ENCODE results near the gene ACTL10.
"Not testable (repeated sequence)": the region's sequence is repeated elsewhere in the genome, so short reads cannot be mapped to it uniquely, and the experiment has no call there.

Gene ACTL10

DNA sequence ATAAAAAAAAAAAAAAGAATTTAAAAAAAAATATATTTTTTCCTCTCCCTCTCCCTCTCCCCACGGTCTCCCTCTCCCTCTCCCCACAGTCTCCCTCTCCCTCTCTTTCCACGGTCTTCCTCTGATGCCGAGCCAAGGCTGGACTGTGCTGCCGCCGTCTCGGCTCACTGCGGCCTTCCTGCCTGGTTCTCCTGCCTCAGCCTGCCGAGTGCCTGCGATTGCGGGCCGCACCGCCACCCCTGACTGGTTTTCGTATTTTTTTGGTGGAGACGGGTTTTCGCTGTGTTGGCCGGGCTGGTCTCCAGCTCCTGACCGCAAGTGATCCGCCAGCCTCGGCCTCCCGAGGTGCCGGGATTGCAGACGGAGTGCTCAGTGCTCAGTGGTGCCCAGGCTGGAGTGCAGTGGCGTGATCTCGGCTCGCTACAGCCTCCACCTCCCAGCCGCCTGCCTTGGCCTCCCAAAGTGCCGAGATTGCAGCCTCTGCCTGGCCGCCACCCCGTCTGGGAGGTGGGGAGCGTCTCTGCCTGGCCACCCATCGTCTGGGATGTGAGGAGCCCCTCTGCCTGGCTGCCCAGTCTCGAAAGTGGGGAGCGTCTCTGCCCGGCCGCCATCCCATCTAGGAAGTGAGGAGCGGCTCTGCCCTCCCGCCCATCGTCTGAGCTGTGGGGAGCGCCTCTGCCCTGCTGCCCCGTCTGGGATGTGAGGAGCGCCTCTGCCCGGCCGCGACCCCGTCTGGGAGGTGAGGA lies 34.1 kb downstream of the ACTL10 start:
- not testable (repeated sequence) for DNase-seq

DNA sequence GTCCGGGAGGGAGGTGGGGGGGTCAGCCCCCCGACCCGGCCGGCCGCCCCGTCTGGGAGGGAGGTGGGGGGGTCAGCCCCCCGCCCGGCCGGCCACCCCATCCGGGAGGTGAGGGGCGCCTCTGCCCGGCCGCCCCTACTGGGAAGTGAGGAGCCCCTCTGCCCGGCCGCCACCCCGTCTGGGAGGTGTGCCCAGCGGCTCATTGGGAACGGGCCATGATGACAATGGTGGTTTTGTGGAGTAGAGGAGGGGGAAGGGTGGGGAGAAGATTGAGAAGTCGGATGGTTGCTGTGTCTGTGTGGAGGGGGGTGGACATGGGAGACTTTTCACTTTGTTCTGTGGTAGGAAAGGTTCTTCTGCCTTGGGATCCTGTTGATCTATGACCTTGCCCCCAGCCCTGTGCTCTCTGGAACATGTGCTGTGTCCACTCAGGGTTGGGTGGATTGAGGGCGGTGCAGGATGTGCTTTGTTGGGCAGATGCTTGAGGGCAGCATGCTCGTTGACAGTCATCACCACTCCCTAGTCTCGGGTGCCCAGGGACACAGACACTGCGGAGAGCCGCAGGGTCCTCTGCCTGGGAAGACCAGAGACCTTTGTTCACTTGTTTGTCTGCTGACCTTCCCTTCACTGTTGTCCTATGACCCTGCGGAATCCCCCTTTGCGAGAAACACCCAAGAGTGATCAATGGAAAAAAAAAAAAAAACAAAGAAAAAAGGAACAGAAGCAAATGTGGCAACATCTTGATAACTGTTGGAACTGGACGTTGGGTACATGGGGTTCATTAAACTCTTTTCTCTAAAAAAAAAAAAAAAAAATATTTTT lies 35.1 kb downstream of the ACTL10 start:
- no peak for DNase-seq

DNA sequence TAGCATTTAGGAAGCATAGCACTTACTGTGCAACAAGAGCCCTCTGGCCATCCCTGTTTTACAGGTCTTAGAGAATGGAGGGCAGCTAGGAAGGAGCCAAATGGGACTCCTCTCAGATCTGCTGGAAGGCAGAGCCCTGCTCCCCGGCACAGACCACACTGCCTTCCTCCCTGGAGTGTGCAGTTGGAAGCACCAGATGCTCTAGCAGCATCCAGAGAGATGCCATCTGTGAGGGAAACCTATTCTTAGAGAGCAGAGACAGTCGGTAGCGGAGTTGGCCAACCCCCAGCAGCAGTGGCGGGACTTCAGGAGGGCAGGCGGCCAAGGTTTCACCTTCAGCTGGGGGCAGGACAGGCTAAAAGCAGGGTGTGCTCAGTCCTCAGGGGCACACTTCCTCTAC lies 36.1 kb downstream of the ACTL10 start:
- DNase-seq, result no peak

DNA sequence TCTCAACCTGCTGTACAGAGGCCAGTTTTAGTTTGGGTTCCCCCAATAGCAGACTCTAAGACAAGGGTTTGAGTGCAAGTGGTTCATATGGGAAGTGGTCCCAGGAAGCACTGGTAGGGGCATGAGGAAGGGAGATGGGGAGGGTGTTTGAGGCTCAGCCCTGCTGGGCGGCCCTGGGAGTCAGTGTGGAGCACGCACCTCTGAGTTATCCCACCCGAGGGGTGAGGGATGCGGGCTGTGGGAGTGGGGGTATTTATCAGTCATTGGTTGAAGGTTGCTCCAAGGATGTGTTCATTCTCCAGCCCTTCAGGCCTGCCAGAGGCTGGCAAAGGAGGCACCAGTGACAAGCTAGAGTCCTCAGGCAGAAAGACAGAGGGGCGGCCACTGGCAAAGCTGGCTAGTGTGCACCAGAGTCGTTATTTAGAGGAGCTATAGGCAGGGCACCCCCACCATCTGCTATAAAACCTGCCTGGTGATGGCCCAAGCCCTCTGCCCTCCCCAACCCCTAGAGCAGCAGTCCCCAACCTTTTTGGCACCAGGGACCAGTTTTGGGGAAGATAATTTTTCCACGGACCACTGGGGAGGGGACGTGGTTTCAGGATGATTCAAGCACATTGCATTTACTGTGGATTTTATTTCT lies 36.9 kb downstream of the ACTL10 start:
- DNase-seq, result no peak

DNA sequence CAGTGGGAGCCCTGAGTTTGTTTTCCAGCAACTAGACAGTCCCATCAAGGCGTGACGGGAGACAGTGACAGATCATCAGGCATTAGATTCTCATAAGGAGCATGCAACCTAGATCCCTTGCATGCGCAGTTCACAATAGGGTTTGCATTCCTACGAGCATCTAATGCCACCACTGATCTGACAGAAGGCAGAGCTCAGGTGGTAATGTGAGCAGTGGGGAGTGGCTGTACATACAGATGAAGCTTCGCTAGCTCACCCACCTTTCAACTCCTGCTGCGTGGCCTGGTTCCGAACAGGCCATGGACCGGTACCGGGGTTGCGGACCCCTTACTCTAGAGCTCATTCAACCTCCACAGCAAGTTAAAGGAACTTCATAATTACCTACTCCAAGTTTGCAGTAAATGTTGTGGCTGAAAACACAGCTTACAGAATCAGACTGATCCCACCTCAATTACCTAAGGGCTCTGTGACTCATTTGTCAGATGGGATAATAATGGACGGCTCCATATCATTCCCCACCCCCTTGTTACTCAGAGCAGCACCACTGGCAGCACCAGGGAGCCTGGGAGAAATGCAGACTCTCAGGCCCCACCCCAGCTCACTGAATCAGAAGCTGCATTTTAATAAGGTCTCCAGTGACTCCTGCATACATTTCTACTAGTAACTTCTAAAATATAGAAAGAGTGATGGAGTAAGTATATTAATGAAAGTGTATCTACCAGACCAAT lies 37.6 kb downstream of the ACTL10 start:
- DNase-seq, result no peak

DNA sequence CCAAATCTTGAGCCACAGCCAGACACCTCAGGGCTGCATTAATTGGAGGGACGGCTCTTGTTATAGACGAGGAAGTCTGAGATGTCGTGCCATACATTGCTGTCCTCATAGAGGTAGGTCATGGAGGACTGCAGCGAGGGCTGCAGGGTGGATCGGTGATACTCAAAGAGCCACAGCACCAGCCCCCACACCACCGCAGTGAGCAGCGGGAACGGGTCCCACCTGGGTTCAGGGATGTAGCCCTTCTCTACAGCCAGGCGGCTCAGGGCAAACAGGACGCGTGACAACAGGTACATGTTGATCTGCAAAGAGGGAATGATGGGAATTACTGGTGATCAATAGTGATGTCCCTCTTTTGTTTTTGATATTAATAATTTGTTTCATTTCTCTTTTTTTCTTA lies 40.9 kb downstream of the ACTL10 start:
- DNase-seq, result no peak

DNA sequence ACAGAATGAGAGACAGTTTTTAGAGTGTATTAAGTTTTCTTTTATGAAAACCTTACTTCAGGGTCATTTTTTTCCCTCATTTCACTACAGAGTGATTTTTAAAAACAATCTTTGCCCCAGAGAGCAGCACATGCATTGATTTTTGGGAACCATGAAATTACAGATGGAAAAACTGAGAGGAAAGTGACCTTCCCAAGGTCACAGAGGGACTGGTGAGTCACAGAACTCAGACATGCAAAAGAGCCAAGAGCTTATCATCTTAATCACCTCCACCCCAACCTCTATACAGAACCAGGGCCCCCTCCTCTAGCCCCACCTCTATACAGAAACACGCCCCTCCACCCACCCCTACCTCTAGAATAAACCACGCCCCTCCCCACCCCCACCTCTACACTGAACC lies 42.7 kb downstream of the ACTL10 start:
- no peak for DNase-seq

DNA sequence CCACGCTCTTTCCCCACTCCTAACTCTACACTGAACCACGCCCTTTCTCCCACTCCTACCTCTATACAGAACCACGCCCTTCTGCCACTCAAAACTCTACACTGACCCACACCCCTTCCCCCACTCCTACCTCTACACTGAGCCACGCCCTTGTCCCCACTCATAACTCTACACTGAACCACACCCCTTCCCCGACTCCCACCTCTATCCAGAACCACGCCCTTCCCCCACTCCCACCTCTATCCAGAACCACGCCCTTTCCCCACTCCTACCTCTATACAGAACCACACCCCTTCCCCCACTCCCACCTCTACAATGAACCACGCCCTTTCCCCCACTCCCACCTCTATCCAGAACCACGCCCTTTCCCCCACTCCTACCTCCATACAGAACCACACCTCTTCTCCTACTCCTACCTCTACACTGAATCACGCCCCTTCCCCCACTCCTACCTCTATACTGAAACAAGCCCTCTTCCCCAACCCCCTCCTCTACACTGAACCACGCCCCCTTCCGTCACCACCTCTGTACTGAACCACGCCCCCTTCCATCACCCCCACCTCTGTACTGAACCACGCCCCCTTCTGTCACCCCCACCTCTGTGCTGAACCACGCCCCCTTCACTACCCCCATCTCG lies 43.3 kb downstream of the ACTL10 start:
- no peak for DNase-seq

DNA sequence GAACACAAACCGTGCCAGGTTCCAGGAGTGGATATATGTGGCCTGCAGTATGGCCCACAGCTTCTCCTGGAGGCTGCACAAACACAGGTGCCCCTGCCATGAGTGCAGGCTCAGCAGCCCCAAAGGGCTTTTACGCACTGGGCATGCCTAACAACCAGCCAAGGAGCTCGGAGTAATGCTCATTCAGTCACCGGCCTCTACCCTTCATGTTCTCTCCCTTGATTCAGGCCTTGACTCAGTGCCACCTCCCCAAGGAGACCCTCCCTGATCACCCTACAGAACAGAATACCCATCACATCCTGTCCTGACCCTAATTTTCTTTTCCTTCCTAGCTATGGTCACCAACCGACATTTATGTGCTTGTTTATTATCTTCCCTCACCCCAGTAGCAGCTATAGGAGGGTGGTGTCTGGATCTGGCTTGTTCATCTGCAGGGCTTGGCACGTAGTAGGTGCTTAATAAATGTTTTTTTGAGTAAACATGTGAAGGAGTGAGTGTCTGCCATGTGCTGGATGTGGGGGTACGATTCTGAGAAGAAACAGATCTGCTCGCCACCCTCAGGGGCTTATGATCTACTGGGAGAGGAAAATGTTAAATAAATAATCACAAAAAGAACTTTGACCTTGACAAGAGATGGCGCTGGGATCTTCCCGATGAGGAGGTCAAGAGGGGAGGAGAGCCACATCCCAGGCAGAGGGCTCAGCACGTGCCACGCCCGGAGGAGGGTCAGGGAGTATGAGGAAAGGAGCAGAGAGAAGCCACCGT lies 44.1 kb downstream of the ACTL10 start:
- DNase-seq, result no peak

DNA sequence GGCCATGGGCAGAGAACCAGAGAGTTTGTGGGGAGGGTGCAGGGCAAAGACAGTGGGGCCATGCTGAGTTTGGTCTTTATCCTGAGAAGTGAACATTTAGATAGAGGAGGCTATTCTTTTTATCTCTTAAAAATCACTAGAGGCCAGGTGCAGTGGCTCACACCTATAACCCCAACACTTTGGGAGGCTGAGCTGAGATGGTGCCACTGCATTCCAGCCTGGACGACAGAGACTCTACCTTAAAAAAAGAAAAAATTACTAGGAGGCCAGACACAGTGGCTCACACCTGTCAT lies 44.6 kb downstream of the ACTL10 start:
- DNase-seq, result no peak

DNA sequence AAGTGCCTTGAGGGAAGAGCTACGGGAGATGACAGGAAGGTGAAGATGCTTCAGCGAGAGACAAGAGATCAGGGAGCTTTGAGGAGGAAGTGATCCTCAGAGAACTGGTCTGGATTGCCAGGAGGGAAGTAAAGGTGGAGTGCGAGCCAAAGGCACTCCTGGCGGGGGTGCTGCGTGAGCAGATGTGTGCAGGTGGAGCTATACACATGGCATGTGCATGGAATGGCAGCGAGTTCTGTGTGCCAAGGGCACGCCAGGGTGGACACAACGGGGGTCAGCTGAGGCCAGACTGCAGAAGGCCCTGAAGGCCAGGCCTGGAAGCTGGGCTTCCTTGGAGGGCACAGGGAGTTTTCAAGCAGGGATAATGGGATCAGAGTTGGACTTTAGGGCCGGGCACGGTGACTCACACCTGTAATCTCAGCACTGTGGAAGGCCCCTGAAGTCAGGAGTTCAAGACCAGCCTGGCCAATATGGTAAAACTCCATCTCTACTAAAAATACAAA lies 47.2 kb downstream of the ACTL10 start:
- DNase-seq, result no peak

DNA sequence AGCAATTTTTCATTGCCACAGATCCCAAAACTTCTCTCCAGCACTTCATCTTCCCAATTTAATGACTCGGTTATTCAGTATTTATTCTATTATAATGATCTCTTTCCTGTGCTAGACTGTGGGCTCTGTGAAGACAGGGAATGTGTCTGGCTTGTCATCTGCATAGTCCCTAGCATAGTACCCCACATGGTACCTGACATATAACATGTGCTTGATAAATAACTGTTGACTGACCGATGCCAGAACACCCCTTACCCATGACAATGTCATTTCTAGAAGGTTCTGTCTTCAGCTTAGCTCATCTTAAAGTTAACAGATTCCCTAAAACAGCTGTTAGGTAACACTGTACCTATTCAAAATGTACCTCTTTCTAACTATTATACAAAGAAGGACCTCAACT lies 49.8 kb downstream of the ACTL10 start:
- no peak for DNase-seq
